WERI-Rb-1 (cell line): Measurements from ENCODE around the gene BNC2.

Experiments
- DNase-seq: peaks from one replicate; pipeline ENCODE4 v3.0.0-alpha.2; 2020
- H3K27ac ChIP-seq: fragments of 250-450 bp; sonication (Bioruptor Pico); 2 replicates; pipeline ENCODE4 v1.5.1; 2020; ENCODE audit warnings: mild to moderate bottlenecking, moderate library complexity
- H3K27me3 ChIP-seq: fragments of 250-450 bp; sonication (Bioruptor Pico); 2 replicates; pipeline ENCODE4 v1.5.1; 2021; ENCODE audit warnings: mild to moderate bottlenecking, low read depth, moderate library complexity; ENCODE audit not compliant: insufficient read depth, severe bottlenecking
- H3K36me3 ChIP-seq: fragments of 250-450 bp; sonication (Bioruptor Pico); 2 replicates; pipeline ENCODE4 v1.5.1; 2020; ENCODE audit warnings: mild to moderate bottlenecking, moderate library complexity
- H3K4me3 ChIP-seq: 2 replicates; pipeline ENCODE4 v1.5.1; 2011; ENCODE audit warnings: low read depth, mild to moderate bottlenecking, control low read depth, low read length
- H3K9me3 ChIP-seq: fragments of 250-450 bp; sonication (Bioruptor Pico); 2 replicates; pipeline ENCODE4 v1.5.1; 2021; ENCODE audit warnings: mild to moderate bottlenecking, moderate library complexity; ENCODE audit not compliant: severe bottlenecking
- TF ChIP-seq, protein P1 (sequence below): IDR thresholded peaks from 2 replicates; pipeline ENCODE4 v1.5.1; 2011; ENCODE audit warnings: low read depth, mild to moderate bottlenecking, control low read depth, inconsistent platforms, low read length

Gene BNC2

DNA sequence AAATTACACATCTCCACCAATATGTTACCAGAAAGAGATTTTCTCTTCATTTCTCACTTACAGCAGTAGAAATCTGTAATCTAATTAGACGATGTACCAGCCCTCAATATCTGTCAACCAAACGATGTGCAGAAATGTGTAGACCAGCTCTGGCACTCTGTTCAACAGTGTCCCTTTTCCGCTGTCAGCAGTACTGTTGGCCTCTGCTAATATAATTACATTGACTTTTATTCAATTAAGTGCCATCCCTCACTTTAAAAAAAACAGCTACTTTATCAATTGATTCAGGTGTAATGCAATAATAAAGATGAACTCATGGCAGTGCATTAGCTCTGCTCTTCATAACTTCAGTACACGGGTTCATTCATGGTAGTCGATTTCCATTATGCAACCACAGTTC, 448.4 kb downstream of the BNC2 start:
- no peak for DNase-seq
- no peaks in the 10 kb centered on the region for H3K27me3 ChIP-seq
- TF ChIP-seq, protein P1, sequence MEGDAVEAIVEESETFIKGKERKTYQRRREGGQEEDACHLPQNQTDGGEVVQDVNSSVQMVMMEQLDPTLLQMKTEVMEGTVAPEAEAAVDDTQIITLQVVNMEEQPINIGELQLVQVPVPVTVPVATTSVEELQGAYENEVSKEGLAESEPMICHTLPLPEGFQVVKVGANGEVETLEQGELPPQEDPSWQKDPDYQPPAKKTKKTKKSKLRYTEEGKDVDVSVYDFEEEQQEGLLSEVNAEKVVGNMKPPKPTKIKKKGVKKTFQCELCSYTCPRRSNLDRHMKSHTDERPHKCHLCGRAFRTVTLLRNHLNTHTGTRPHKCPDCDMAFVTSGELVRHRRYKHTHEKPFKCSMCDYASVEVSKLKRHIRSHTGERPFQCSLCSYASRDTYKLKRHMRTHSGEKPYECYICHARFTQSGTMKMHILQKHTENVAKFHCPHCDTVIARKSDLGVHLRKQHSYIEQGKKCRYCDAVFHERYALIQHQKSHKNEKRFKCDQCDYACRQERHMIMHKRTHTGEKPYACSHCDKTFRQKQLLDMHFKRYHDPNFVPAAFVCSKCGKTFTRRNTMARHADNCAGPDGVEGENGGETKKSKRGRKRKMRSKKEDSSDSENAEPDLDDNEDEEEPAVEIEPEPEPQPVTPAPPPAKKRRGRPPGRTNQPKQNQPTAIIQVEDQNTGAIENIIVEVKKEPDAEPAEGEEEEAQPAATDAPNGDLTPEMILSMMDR, result no peak
- no peak overlapping the region for H3K4me3 ChIP-seq
- H3K36me3 ChIP-seq, result no peaks in the 10 kb centered on the region
- no peaks in the 10 kb centered on the region for H3K9me3 ChIP-seq
- no peak overlapping the region for H3K27ac ChIP-seq

DNA sequence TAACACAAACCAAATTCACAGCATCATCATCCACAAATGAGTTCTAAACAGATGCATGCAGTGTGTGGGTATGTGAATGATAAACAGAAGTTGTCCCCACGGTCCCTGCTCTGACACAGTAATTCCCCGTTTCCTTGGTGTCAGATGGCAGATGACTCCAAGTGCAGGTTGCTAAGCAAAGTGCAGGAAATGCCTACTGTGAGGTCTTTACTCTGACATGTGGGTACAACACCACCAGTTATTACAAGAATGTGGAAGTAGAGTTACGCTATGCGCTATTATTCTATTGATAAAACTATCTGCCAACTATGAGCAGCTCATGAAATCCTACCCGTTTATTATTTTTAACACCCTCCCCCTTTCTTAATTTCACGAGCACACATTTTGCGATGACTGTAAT, 448.9 kb downstream of the BNC2 start:
- no peak overlapping the region for H3K4me3 ChIP-seq
- H3K27me3 ChIP-seq, result no peaks in the 10 kb centered on the region
- H3K9me3 ChIP-seq, result no peaks in the 10 kb centered on the region
- no peak for DNase-seq
- H3K36me3 ChIP-seq, result no peaks in the 10 kb centered on the region
- TF ChIP-seq, protein P1, result no peak
- no peak overlapping the region for H3K27ac ChIP-seq

DNA sequence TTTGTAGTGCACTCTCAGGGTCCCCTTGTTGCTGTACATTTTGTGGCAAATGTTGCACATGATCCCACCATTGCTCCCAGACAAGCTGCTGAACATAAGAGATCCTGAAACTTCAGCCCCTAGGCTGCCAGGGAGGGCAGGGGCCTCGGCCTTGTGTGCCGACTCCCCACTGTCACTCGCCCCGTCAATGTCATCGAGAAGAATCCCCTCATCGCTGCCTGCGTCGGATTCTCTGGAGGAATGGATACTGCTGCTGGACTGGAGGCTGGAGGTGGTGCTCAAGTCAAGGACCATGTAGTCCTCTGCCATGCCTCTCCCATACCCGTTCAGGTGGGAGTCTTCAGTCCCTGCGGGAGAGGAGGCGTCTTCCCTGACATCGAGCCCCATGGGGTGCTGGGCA, 451.3 kb downstream of the BNC2 start:
- Histone ChIP-seq H3K27me3 (no peaks in the 10 kb centered on the region), H3K9me3 (no peaks in the 10 kb centered on the region), H3K36me3 (no peaks in the 10 kb centered on the region), H3K4me3 (no peak overlapping the region), H3K27ac (no peak overlapping the region)
- TF ChIP-seq, protein P1, result no peak
- no peak for DNase-seq

DNA sequence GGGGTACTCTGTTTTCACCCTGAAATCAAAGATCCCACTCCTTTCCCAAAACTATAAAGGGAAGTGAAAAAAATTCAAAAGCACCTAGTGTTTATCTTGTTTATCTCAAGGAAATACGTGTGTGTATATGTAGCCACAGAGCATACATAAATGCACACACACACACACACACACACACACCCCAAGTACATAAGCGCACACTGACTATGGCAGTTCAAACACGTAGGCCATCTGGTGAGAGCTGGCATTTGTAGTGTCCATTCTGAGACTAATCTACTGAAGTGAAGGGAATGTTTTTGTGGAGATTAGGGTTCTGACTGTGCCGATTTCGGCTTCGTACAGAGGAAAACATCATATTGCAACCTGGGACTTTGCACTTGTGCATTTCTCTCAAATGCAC, 451.7 kb downstream of the BNC2 start:
- Histone ChIP-seq H3K27ac (no peak overlapping the region), H3K9me3 (no peaks in the 10 kb centered on the region), H3K4me3 (no peak overlapping the region), H3K36me3 (no peaks in the 10 kb centered on the region), H3K27me3 (no peaks in the 10 kb centered on the region)
- DNase-seq, result no peak
- TF ChIP-seq, protein P1, result no peak

DNA sequence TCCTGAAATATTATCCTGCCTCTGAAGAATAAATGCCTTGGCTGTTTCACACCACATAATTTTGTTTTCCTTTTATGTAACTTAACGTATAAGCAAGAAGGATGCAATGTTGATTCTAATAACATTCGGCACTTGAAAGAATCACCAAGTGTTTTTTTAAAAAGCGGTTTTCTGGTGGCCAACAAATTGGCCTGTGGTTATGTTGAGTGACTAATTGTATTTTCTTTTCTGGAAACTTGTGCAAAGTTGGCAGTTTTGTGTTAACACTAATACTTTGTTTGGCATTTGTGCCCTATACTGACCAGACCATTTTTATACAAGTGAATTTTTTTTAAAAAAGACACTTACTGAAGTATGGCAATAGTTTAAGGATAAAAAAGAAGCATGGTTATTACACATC, 452.7 kb downstream of the BNC2 start:
- no peaks in the 10 kb centered on the region for H3K27me3 ChIP-seq
- H3K36me3 ChIP-seq, result no peaks in the 10 kb centered on the region
- no peak overlapping the region for H3K4me3 ChIP-seq
- DNase-seq, result no peak
- TF ChIP-seq, protein P1, result no peak
- H3K27ac ChIP-seq, result no peak overlapping the region
- H3K9me3 ChIP-seq, result no peaks in the 10 kb centered on the region

DNA sequence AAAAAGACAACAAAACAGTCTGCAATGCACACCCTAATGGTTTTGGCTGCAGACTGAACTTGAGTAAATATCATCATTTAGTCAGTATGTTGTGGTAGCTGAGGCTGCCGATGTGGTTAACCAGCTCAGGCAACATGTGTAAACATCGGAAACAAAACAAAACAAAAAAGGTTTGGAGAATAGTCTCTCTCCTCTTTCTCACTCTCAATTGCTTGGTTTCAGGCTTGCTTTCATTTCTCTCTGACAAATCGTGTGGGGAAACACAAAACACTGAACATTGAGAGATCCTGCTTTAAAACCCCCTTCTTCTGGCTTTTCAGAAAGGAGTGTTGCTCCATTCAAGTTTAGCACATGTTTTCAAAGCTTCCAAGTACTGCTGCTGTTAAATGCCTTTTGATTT, 453.3 kb downstream of the BNC2 start:
- Histone ChIP-seq H3K9me3 (no peaks in the 10 kb centered on the region), H3K36me3 (no peaks in the 10 kb centered on the region), H3K4me3 (no peak overlapping the region), H3K27ac (no peak overlapping the region), H3K27me3 (no peaks in the 10 kb centered on the region)
- TF ChIP-seq, protein P1, result no peak
- no peak for DNase-seq
